ENCODE measurements around the gene ERP44.

- TF ChIP-seq, protein P1, sequence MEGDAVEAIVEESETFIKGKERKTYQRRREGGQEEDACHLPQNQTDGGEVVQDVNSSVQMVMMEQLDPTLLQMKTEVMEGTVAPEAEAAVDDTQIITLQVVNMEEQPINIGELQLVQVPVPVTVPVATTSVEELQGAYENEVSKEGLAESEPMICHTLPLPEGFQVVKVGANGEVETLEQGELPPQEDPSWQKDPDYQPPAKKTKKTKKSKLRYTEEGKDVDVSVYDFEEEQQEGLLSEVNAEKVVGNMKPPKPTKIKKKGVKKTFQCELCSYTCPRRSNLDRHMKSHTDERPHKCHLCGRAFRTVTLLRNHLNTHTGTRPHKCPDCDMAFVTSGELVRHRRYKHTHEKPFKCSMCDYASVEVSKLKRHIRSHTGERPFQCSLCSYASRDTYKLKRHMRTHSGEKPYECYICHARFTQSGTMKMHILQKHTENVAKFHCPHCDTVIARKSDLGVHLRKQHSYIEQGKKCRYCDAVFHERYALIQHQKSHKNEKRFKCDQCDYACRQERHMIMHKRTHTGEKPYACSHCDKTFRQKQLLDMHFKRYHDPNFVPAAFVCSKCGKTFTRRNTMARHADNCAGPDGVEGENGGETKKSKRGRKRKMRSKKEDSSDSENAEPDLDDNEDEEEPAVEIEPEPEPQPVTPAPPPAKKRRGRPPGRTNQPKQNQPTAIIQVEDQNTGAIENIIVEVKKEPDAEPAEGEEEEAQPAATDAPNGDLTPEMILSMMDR (conservative IDR thresholded peaks at IDR 0.05), result no peak
- no peak for TF ChIP-seq EZH2 (IDR thresholded peaks at IDR 0.05; ENCODE audit: low read depth)
Observed at GRCh38 chr9:100082782-100083181, 16.0 kb downstream of the ERP44 start.

Data from PC-9 (cell line).